H9 (cell line): Measurements from ENCODE around the gene OAS1. TPM values are rescaled to one million over a fixed set of nuclear protein-coding genes. Genes with fewer than 3 reads are reported as not detected.

ENCODE experiments used
- DNase-seq: peaks from one replicate; pipeline ENCODE4 v3.0.0-alpha.2; 2017
- H2AFZ ChIP-seq: one replicate; pipeline ENCODE4 v1.6.1; 2013; ENCODE audit warnings: mild to moderate bottlenecking, low read length, control low read depth, moderate library complexity
- H2AK5ac ChIP-seq: 2 replicates; pipeline ENCODE4 v1.6.1; 2013; ENCODE audit warnings: low read length, control low read depth, mixed read lengths; ENCODE audit not compliant: insufficient read length
- H2BK120ac ChIP-seq: one replicate; pipeline ENCODE4 v1.6.1; 2013; ENCODE audit warnings: low read depth, mild to moderate bottlenecking, low read length, control low read depth, inconsistent platforms; ENCODE audit not compliant: poor library complexity, severe bottlenecking
- H2BK12ac ChIP-seq: 2 replicates; pipeline ENCODE4 v1.6.1; 2013; ENCODE audit warnings: low read length, control low read depth, mixed read lengths, low read depth; ENCODE audit not compliant: insufficient read length
- H2BK15ac ChIP-seq: 2 replicates; pipeline ENCODE4 v1.6.1; 2013; ENCODE audit warnings: low read depth, low read length, control low read depth
- H2BK20ac ChIP-seq: one replicate; pipeline ENCODE4 v1.6.1; 2013; ENCODE audit warnings: low read depth, mild to moderate bottlenecking, low read length, control low read depth, inconsistent platforms; ENCODE audit not compliant: poor library complexity, severe bottlenecking
- H2BK5ac ChIP-seq: 2 replicates; pipeline ENCODE4 v1.6.1; 2013; ENCODE audit warnings: low read length, control low read depth, mixed read lengths; ENCODE audit not compliant: insufficient read length
- H3K14ac ChIP-seq: 2 replicates; pipeline ENCODE4 v1.6.1; 2013; ENCODE audit warnings: low read length, control low read depth; ENCODE audit not compliant: insufficient read depth
- H3K18ac ChIP-seq: 2 replicates; pipeline ENCODE4 v1.6.1; 2013; ENCODE audit warnings: low read depth, mild to moderate bottlenecking, mixed read lengths, low read length, control low read depth; ENCODE audit not compliant: insufficient read length
- H3K23ac ChIP-seq: 2 replicates; pipeline ENCODE4 v1.6.1; 2013; ENCODE audit warnings: low read length, control low read depth, mixed read lengths, low read depth; ENCODE audit not compliant: insufficient read length
- H3K23me2 ChIP-seq: 2 replicates; pipeline ENCODE4 v1.6.1; 2013; ENCODE audit warnings: low read depth, mild to moderate bottlenecking, mixed read lengths, low read length, control low read depth; ENCODE audit not compliant: insufficient read length, poor library complexity, severe bottlenecking
- H3K27ac ChIP-seq: 2 replicates; pipeline ENCODE4 v1.5.1; 2013; ENCODE audit warnings: low read length, control low read depth, mixed read lengths, low read depth; ENCODE audit not compliant: insufficient read length
- H3K27me3 ChIP-seq: 2 replicates; pipeline ENCODE4 v1.6.1; 2013; ENCODE audit warnings: low read length, control low read depth, inconsistent platforms; ENCODE audit not compliant: insufficient read depth
- H3K4ac ChIP-seq: 2 replicates; pipeline ENCODE4 v1.6.1; 2013; ENCODE audit warnings: low read depth, mild to moderate bottlenecking, control low read depth, inconsistent platforms, low read length, moderate library complexity
- H3K4me1 ChIP-seq: 2 replicates; pipeline ENCODE4 v1.6.1; 2013; ENCODE audit warnings: low read length, control low read depth, inconsistent platforms; ENCODE audit not compliant: insufficient read depth
- H3K4me2 ChIP-seq: 2 replicates; pipeline ENCODE4 v1.6.1; 2013; ENCODE audit warnings: low read length, control low read depth, mixed read lengths; ENCODE audit not compliant: insufficient read length, insufficient read depth
- H3K56ac ChIP-seq: 2 replicates; pipeline ENCODE4 v1.6.1; 2013; ENCODE audit warnings: low read depth, mild to moderate bottlenecking, mixed read lengths, low read length, control low read depth; ENCODE audit not compliant: insufficient read length
- H3K79me1 ChIP-seq: 2 replicates; pipeline ENCODE4 v1.6.1; 2013; ENCODE audit warnings: low read depth, mild to moderate bottlenecking, moderate library complexity, low read length, control low read depth, inconsistent platforms; ENCODE audit not compliant: insufficient read depth, poor library complexity, severe bottlenecking
- H3K79me2 ChIP-seq: 2 replicates; pipeline ENCODE4 v1.6.1; 2013; ENCODE audit warnings: low read length, control low read depth, inconsistent platforms; ENCODE audit not compliant: insufficient read depth
- H3K9ac ChIP-seq: 2 replicates; pipeline ENCODE4 v1.6.1; 2013; ENCODE audit warnings: low read length, control low read depth, mixed read lengths; ENCODE audit not compliant: insufficient read length; ENCODE audit errors: extremely low read depth
- H3K9me3 ChIP-seq: one replicate; pipeline ENCODE4 v1.6.1; 2013; ENCODE audit warnings: low read depth, low read length, inconsistent platforms; ENCODE audit not compliant: control insufficient read depth
- H3T11ph ChIP-seq: one replicate; pipeline ENCODE4 v1.6.1; 2013; ENCODE audit warnings: mild to moderate bottlenecking, low read length, control low read depth, inconsistent platforms
- H4K20me1 ChIP-seq: one replicate; pipeline ENCODE4 v1.6.1; 2013; ENCODE audit not compliant: control insufficient read depth, insufficient read length, insufficient read depth
- H4K5ac ChIP-seq: 2 replicates; pipeline ENCODE4 v1.6.1; 2013; ENCODE audit warnings: low read depth, mild to moderate bottlenecking, mixed read lengths, low read length, control low read depth; ENCODE audit not compliant: insufficient read length
- H4K8ac ChIP-seq: replicated peaks from 2 replicates; pipeline ENCODE4 v1.6.1; 2013; ENCODE audit warnings: low read length, control low read depth, mixed read lengths, low read depth; ENCODE audit not compliant: insufficient read length
- H4K91ac ChIP-seq: 2 replicates; pipeline ENCODE4 v1.6.1; 2013; ENCODE audit warnings: low read depth, mild to moderate bottlenecking, moderate library complexity, mixed read lengths, low read length, control low read depth; ENCODE audit not compliant: insufficient read length
- H3K27ac Mint-ChIP-seq, 3 experiments: 2 replicates in 2 of 3; 3 replicates in 1 of 3; pipeline ENCODE4 v1.8.0; 2020 to 2021; ENCODE audit warnings: mixed read lengths in 3 of 3, mild to moderate bottlenecking in 1 of 3, moderate library complexity in 1 of 3
- H3K27me3 Mint-ChIP-seq: 2 replicates; pipeline ENCODE4 v1.8.0; 2021; ENCODE audit warnings: low read depth, mild to moderate bottlenecking, moderate library complexity, mixed read lengths
- H3K36me3 Mint-ChIP-seq, 3 experiments: 2 replicates in 2 of 3; 3 replicates in 1 of 3; pipeline ENCODE4 v1.8.0; 2020 to 2021; ENCODE audit warnings: low read depth in 3 of 3, mixed read lengths in 3 of 3; ENCODE audit not compliant: insufficient read depth in 1 of 3
- H3K4me1 Mint-ChIP-seq, 2 experiments: 2 replicates each; pipeline ENCODE4 v1.8.0; 2020; ENCODE audit warnings: mixed read lengths in 2 of 2
- H3K4me3 Mint-ChIP-seq, 2 experiments: 2 replicates in 1 of 2; 3 replicates in 1 of 2; pipeline ENCODE4 v1.8.0; 2020 to 2021; ENCODE audit warnings: mild to moderate bottlenecking in 2 of 2, mixed read lengths in 2 of 2, moderate library complexity in 1 of 2
- H3K9me3 Mint-ChIP-seq, 2 experiments: 2 replicates in 1 of 2; 3 replicates in 1 of 2; pipeline ENCODE4 v1.8.0; 2020; ENCODE audit warnings: mild to moderate bottlenecking in 2 of 2, mixed read lengths in 2 of 2, moderate library complexity in 1 of 2
- WGBS: extraction: QIAGEN DNeasy Blood & Tissue Kit; methylation state at CpG from one replicate; pipeline ENCODE4 v1.1.7; 2013; ENCODE audit warnings: missing lambda C conversion rate, low lambda C conversion rate, mixed read lengths; ENCODE audit not compliant: insufficient read length; ENCODE audit errors: extremely low coverage; 5-methylcytosine and 5-hydroxymethylcytosine counted together
- total RNA-seq: library from RNA; stranded (reverse); gene quantifications from 2 replicates; pipeline ENCODE4 v1.2.1, GENCODE V29; 2021
- TF ChIP-seq, protein P1 (sequence below): fragments of 200-600 bp; sonication (generic); conservative IDR thresholded peaks from 3 replicates; pipeline ENCODE4 v1.8.0; 2021; ENCODE audit warnings: antibody characterized with exemption, mild to moderate bottlenecking

Gene OAS1
- total RNA-seq, 1 experiment from 2014 or later: not detected

DNA sequence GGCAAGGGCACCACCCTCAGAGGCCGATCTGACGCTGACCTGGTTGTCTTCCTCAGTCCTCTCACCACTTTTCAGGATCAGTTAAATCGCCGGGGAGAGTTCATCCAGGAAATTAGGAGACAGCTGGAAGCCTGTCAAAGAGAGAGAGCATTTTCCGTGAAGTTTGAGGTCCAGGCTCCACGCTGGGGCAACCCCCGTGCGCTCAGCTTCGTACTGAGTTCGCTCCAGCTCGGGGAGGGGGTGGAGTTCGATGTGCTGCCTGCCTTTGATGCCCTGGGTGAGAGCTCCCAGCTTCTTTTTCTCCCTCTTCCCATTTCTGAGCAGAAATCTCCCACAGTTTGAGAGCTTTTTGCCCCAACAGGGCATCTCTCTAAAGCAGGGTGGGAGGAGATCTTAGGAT, 1.8 kb downstream of the OAS1 start:
- Mint-ChIP-seq H3K4me1 (peaks cover 8% of the 10 kb centered on the region in 2 experiments), H3K36me3 (peaks cover 6 to 22% (median 7%) of the 10 kb centered on the region in 3 experiments; a peak in 6 of 7 replicates), H3K4me3 (no peak overlapping the region), H3K9me3 (peaks cover 38 to 39% of the 10 kb centered on the region in 2 experiments), H3K27ac (no peak overlapping the region; a peak in 1 of 7 replicates), H3K27me3 (peaks cover 30% of the 10 kb centered on the region)
- Histone ChIP-seq H3K18ac (no peak overlapping the region), H3K23me2 (no peaks in the 10 kb centered on the region), H4K8ac (no peak overlapping the region), H2BK20ac (no peak overlapping the region), H3K79me1 (no peaks in the 10 kb centered on the region), H4K91ac (no peak overlapping the region), H3T11ph (no peak overlapping the region), H3K14ac (no peak overlapping the region), H2AFZ (no peak overlapping the region), H2AK5ac (no peak overlapping the region), H4K5ac (no peak overlapping the region), H3K9ac (no peak overlapping the region), H3K27me3 (no peaks in the 10 kb centered on the region), H2BK12ac (no peak overlapping the region), H4K20me1 (no peaks in the 10 kb centered on the region), H3K9me3 (peaks cover 6% of the 10 kb centered on the region), H3K79me2 (no peaks in the 10 kb centered on the region), H2BK5ac (no peak overlapping the region), H3K23ac (no peak overlapping the region), H3K56ac (no peak overlapping the region), H2BK120ac (no peak overlapping the region), H3K4ac (no peak overlapping the region), H2BK15ac (no peak overlapping the region), H3K27ac (no peak overlapping the region), H3K4me1 (no peaks in the 10 kb centered on the region), H3K4me2 (no peak overlapping the region)
- TF ChIP-seq, protein P1, sequence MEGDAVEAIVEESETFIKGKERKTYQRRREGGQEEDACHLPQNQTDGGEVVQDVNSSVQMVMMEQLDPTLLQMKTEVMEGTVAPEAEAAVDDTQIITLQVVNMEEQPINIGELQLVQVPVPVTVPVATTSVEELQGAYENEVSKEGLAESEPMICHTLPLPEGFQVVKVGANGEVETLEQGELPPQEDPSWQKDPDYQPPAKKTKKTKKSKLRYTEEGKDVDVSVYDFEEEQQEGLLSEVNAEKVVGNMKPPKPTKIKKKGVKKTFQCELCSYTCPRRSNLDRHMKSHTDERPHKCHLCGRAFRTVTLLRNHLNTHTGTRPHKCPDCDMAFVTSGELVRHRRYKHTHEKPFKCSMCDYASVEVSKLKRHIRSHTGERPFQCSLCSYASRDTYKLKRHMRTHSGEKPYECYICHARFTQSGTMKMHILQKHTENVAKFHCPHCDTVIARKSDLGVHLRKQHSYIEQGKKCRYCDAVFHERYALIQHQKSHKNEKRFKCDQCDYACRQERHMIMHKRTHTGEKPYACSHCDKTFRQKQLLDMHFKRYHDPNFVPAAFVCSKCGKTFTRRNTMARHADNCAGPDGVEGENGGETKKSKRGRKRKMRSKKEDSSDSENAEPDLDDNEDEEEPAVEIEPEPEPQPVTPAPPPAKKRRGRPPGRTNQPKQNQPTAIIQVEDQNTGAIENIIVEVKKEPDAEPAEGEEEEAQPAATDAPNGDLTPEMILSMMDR: no peak
- DNase-seq: no peak
- WGBS: no CpG with 5 or more reads among the region's 12 CpGs
